Astrocyte (in vitro differentiated cells and primary cell): ENCODE measurements around the gene SLC35D2. TPM values are rescaled to one million over a fixed set of nuclear protein-coding genes. Genes with fewer than 3 reads are reported as not detected.

ENCODE experiments used
- DNase-seq: peaks from one replicate; pipeline ENCODE4 v3.0.0-alpha.2; 2010; ENCODE audit warnings: low read depth
- FAIRE-seq: peaks from 2 replicates; lab custom pipeline; 2011; peaks lifted over from hg19 to GRCh38; lab: Jason Lieb, UNC
- H2AFZ ChIP-seq: 2 replicates; pipeline ENCODE4 v1.6.0; 2012; ENCODE audit warnings: low read depth, low read length, inconsistent platforms
- H3K27ac ChIP-seq: 2 replicates; pipeline ENCODE4 v1.5.1; 2011; ENCODE audit warnings: low read depth, low read length, inconsistent platforms
- H3K27me3 ChIP-seq: 2 replicates; pipeline ENCODE4 v1.6.0; 2011; ENCODE audit warnings: low read length, inconsistent platforms; ENCODE audit not compliant: insufficient read depth
- H3K36me3 ChIP-seq: 2 replicates; pipeline ENCODE4 v1.5.1; 2011; ENCODE audit warnings: low read length, inconsistent platforms; ENCODE audit not compliant: insufficient read depth
- H3K4me1 ChIP-seq: 2 replicates; pipeline ENCODE4 v1.5.1; 2011; ENCODE audit warnings: low read length, inconsistent platforms; ENCODE audit not compliant: insufficient read depth
- H3K4me2 ChIP-seq: 2 replicates; pipeline ENCODE4 v1.6.0; 2012; ENCODE audit warnings: low read length, inconsistent platforms
- H3K4me3 ChIP-seq: 2 replicates; pipeline ENCODE4 v1.5.1; 2011; ENCODE audit warnings: low read depth, mild to moderate bottlenecking, low read length, inconsistent platforms; ENCODE audit not compliant: insufficient read depth
- H3K79me2 ChIP-seq: 2 replicates; pipeline ENCODE4 v1.6.0; 2012; ENCODE audit warnings: mild to moderate bottlenecking, low read length, inconsistent platforms; ENCODE audit not compliant: insufficient read depth
- H3K9ac ChIP-seq: 2 replicates; pipeline ENCODE4 v1.6.0; 2012; ENCODE audit warnings: mild to moderate bottlenecking, low read length, inconsistent platforms
- H3K9me3 ChIP-seq: 2 replicates; pipeline ENCODE4 v1.5.1; 2012; ENCODE audit warnings: low read depth, mild to moderate bottlenecking, low read length, inconsistent platforms; ENCODE audit not compliant: insufficient read depth
- H4K20me1 ChIP-seq: 2 replicates; pipeline ENCODE4 v1.6.0; 2012; ENCODE audit warnings: low read length, inconsistent platforms; ENCODE audit not compliant: insufficient read depth
- H3K27ac Mint-ChIP-seq: one replicate; pipeline ENCODE4 v1.8.0; 2021; ENCODE audit warnings: mild to moderate bottlenecking, mixed read lengths; ENCODE audit not compliant: unreplicated experiment
- H3K27me3 Mint-ChIP-seq: one replicate; pipeline ENCODE4 v1.8.0; 2021; ENCODE audit warnings: low read depth, mixed read lengths; ENCODE audit not compliant: unreplicated experiment
- H3K36me3 Mint-ChIP-seq: one replicate; pipeline ENCODE4 v1.8.0; 2021; ENCODE audit warnings: low read depth, mixed read lengths; ENCODE audit not compliant: unreplicated experiment
- H3K4me1 Mint-ChIP-seq: one replicate; pipeline ENCODE4 v1.8.0; 2021; ENCODE audit warnings: low read depth, mixed read lengths; ENCODE audit not compliant: unreplicated experiment
- H3K4me3 Mint-ChIP-seq: one replicate; pipeline ENCODE4 v1.8.0; 2021; ENCODE audit warnings: mild to moderate bottlenecking, moderate library complexity, mixed read lengths; ENCODE audit not compliant: unreplicated experiment
- H3K9me3 Mint-ChIP-seq: one replicate; pipeline ENCODE4 v1.8.0; 2021; ENCODE audit warnings: mild to moderate bottlenecking, mixed read lengths; ENCODE audit not compliant: unreplicated experiment
- EZH2 ChIP-seq: IDR thresholded peaks from 2 replicates; pipeline ENCODE4 v1.6.1; 2012; ENCODE audit warnings: mild to moderate bottlenecking, low read length, inconsistent platforms; ENCODE audit not compliant: insufficient read depth
- total RNA-seq: library from RNA; stranded (reverse); gene quantifications from 2 replicates; pipeline ENCODE4 v1.2.1, GENCODE V29; 2021
- TF ChIP-seq, protein P1 (sequence below): IDR thresholded peaks from 2 replicates; pipeline ENCODE4 v1.5.1; 2011; ENCODE audit warnings: low read depth, mild to moderate bottlenecking, inconsistent platforms, low read length, moderate library complexity; ENCODE audit not compliant: insufficient read depth

SLC35D2 gene
- total RNA-seq, 1 donor from 2014 or later, result 37.3 TPM

GRCh38 chr9:96281641-96282040 lies 101.9 kb downstream of the SLC35D2 start:
- Mint-ChIP-seq H3K27ac (no peak overlapping the region), H3K4me3 (no peak overlapping the region)
- H3K27ac ChIP-seq, result no peak overlapping the region

GRCh38 chr9:96279932-96280331 lies 103.6 kb downstream of the SLC35D2 start:
- Histone ChIP-seq H3K79me2 (no peaks in the 10 kb centered on the region), H3K27me3 (no peaks in the 10 kb centered on the region), H3K4me2 (no peak overlapping the region), H3K9me3 (no peaks in the 10 kb centered on the region), H3K4me3 (no peak overlapping the region), H4K20me1 (no peaks in the 10 kb centered on the region), H3K27ac (no peak overlapping the region), H3K36me3 (no peaks in the 10 kb centered on the region), H2AFZ (no peak overlapping the region), H3K4me1 (no peaks in the 10 kb centered on the region), H3K9ac (no peak overlapping the region)
- TF ChIP-seq EZH2, result no peak
- TF ChIP-seq, protein P1, sequence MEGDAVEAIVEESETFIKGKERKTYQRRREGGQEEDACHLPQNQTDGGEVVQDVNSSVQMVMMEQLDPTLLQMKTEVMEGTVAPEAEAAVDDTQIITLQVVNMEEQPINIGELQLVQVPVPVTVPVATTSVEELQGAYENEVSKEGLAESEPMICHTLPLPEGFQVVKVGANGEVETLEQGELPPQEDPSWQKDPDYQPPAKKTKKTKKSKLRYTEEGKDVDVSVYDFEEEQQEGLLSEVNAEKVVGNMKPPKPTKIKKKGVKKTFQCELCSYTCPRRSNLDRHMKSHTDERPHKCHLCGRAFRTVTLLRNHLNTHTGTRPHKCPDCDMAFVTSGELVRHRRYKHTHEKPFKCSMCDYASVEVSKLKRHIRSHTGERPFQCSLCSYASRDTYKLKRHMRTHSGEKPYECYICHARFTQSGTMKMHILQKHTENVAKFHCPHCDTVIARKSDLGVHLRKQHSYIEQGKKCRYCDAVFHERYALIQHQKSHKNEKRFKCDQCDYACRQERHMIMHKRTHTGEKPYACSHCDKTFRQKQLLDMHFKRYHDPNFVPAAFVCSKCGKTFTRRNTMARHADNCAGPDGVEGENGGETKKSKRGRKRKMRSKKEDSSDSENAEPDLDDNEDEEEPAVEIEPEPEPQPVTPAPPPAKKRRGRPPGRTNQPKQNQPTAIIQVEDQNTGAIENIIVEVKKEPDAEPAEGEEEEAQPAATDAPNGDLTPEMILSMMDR, result no peak
- peaks cover 4% of the 10 kb centered on the region for H3K36me3 Mint-ChIP-seq
- H3K27ac Mint-ChIP-seq, result no peak overlapping the region
- FAIRE-seq (no peak), DNase-seq (no peak)
- peaks cover 23% of the 10 kb centered on the region for H3K9me3 Mint-ChIP-seq
- H3K4me1 Mint-ChIP-seq, result no peaks in the 10 kb centered on the region
- H3K4me3 Mint-ChIP-seq, result no peak overlapping the region
- H3K27me3 Mint-ChIP-seq, result no peaks in the 10 kb centered on the region

More at GRCh38 chr9:96281641-96282040, 101.9 kb downstream of the SLC35D2 start:
- Mint-ChIP-seq H3K36me3 (peaks cover 5% of the 10 kb centered on the region), H3K27me3 (no peaks in the 10 kb centered on the region), H3K9me3 (peaks cover 24% of the 10 kb centered on the region), H3K4me1 (no peaks in the 10 kb centered on the region)
- H3K4me1 ChIP-seq, result no peaks in the 10 kb centered on the region
- FAIRE-seq, result no peak
- H3K4me2 ChIP-seq, result no peak overlapping the region
- no peaks in the 10 kb centered on the region for H3K27me3 ChIP-seq
- DNase-seq, result no peak
- H3K9me3 ChIP-seq, result no peaks in the 10 kb centered on the region
- H3K4me3 ChIP-seq, result no peak overlapping the region
- H4K20me1 ChIP-seq, result no peaks in the 10 kb centered on the region
- no peaks in the 10 kb centered on the region for H3K79me2 ChIP-seq
- TF ChIP-seq, protein P1, result no peak
- no peak for TF ChIP-seq EZH2
- no peak overlapping the region for H3K9ac ChIP-seq
- H3K36me3 ChIP-seq, result no peaks in the 10 kb centered on the region
- no peak overlapping the region for H2AFZ ChIP-seq

- H3K9me3 Mint-ChIP-seq, result peaks cover 33% of the 10 kb centered on the region
- FAIRE-seq, result no peak
Observed at GRCh38 chr9:96274939-96275338, 108.6 kb downstream of the SLC35D2 start.

More at GRCh38 chr9:96274939-96275338, 108.6 kb downstream of the SLC35D2 start:
- Histone ChIP-seq H4K20me1 (no peaks in the 10 kb centered on the region), H3K27me3 (no peaks in the 10 kb centered on the region), H3K79me2 (no peaks in the 10 kb centered on the region), H3K27ac (no peak overlapping the region), H3K4me3 (no peak overlapping the region), H3K36me3 (no peaks in the 10 kb centered on the region), H3K9ac (no peak overlapping the region), H3K9me3 (peaks cover 9% of the 10 kb centered on the region), H3K4me2 (no peak overlapping the region), H2AFZ (no peak overlapping the region), H3K4me1 (no peaks in the 10 kb centered on the region)
- DNase-seq, result no peak
- Mint-ChIP-seq H3K4me3 (no peak overlapping the region), H3K36me3 (peaks cover 16% of the 10 kb centered on the region), H3K27ac (no peak overlapping the region), H3K27me3 (no peaks in the 10 kb centered on the region), H3K4me1 (no peaks in the 10 kb centered on the region)
- TF ChIP-seq, protein P1, result no peak
- TF ChIP-seq EZH2, result no peak
